GM12872 (cell line): ENCODE results near the gene MPC1L.

Experiments used
- CTCF ChIP-seq: IDR thresholded peaks from 3 replicates; pipeline ENCODE4 v1.5.1; 2011; ENCODE audit warnings: low read depth, mild to moderate bottlenecking, low read length, moderate library complexity; ENCODE audit not compliant: insufficient read depth

The MPC1L gene

GRCh38 chrX:40663078-40663740 is 40.0 kb downstream of the MPC1L start:
- TF ChIP-seq CTCF = no peak

GRCh38 chrX:40663880-40664630 is 40.8 kb downstream of the MPC1L start:
- peak; percentile 40 for TF ChIP-seq CTCF

GRCh38 chrX:40671126-40671525 is 47.9 kb downstream of the MPC1L start:
- no peak for TF ChIP-seq CTCF
